CD4-positive, alpha-beta T cell treated with Interleukin-2 at 100 ng/mL for 4 hours (primary cell): ENCODE data around the gene CHL1.

Experiments used
- DNase-seq: peaks from one replicate; pipeline ENCODE4 v3.0.0-alpha.2; 2020; ENCODE audit warnings: low spot score

Gene CHL1

GRCh38 chr3:284322-284721 lies 87.8 kb downstream of the CHL1 start:
- no peak for DNase-seq

GRCh38 chr3:288417-288816 lies 91.9 kb downstream of the CHL1 start:
- no peak for DNase-seq

- no peak for DNase-seq
These were observed 94.5 kb downstream of the CHL1 start for GRCh38 chr3:291028-291427.

GRCh38 chr3:291646-292436 lies 95.3 kb downstream of the CHL1 start:
- no peak for DNase-seq

GRCh38 chr3:294096-294495 lies 97.5 kb downstream of the CHL1 start:
- DNase-seq: no peak

GRCh38 chr3:294581-294980 lies 98.0 kb downstream of the CHL1 start:
- no peak for DNase-seq

GRCh38 chr3:295166-295565 lies 98.6 kb downstream of the CHL1 start:
- DNase-seq: no peak

- no peak for DNase-seq
These were observed 101.0 kb downstream of the CHL1 start for GRCh38 chr3:297585-297984.

GRCh38 chr3:299590-300301 lies 103.2 kb downstream of the CHL1 start:
- no peak for DNase-seq

GRCh38 chr3:307182-307581 lies 110.6 kb downstream of the CHL1 start:
- DNase-seq: no peak

- DNase-seq: no peak
These were observed 112.2 kb downstream of the CHL1 start for GRCh38 chr3:308597-309321.

GRCh38 chr3:312160-312733 lies 115.7 kb downstream of the CHL1 start:
- DNase-seq: no peak

- no peak for DNase-seq
These were observed 116.3 kb downstream of the CHL1 start for GRCh38 chr3:312911-313310.

GRCh38 chr3:317012-317411 lies 120.4 kb downstream of the CHL1 start:
- no peak for DNase-seq

- no peak for DNase-seq
These were observed 122.3 kb downstream of the CHL1 start for GRCh38 chr3:318903-319302.

- no peak for DNase-seq
These were observed 127.9 kb downstream of the CHL1 start for GRCh38 chr3:324423-324822.

- DNase-seq: no peak
These were observed 128.9 kb downstream of the CHL1 start for GRCh38 chr3:325495-325894.

- DNase-seq: no peak
These were observed 134.0 kb downstream of the CHL1 start for GRCh38 chr3:330494-331115.

- no peak for DNase-seq
These were observed 135.3 kb downstream of the CHL1 start for GRCh38 chr3:331881-332280.

- no peak for DNase-seq
These were observed 136.1 kb downstream of the CHL1 start for GRCh38 chr3:332701-333100.

GRCh38 chr3:335240-335639 lies 138.7 kb downstream of the CHL1 start:
- no peak for DNase-seq

GRCh38 chr3:339351-339750 lies 142.8 kb downstream of the CHL1 start:
- DNase-seq: no peak
